NT2/D1 (cell line): ENCODE results near the gene UCP2.

Experiments
- DNase-seq: peaks from one replicate; pipeline ENCODE4 v3.0.0-alpha.2; 2011; ENCODE audit warnings: low read depth, low spot score
- H3K27me3 ChIP-seq: 2 replicates; pipeline ENCODE4 v1.6.0; 2011; ENCODE audit warnings: mild to moderate bottlenecking; ENCODE audit not compliant: insufficient read length, insufficient read depth
- H3K36me3 ChIP-seq: 2 replicates; pipeline ENCODE4 v1.6.1; 2011; ENCODE audit warnings: mild to moderate bottlenecking, low read length, mixed read lengths; ENCODE audit not compliant: insufficient read depth, insufficient read length
- H3K4me1 ChIP-seq: 2 replicates; pipeline ENCODE4 v1.5.1; 2011; ENCODE audit not compliant: insufficient read depth, insufficient read length
- H3K4me3 ChIP-seq: 2 replicates; pipeline ENCODE4 v1.5.1; 2011; ENCODE audit warnings: low read depth; ENCODE audit not compliant: insufficient read length
- H3K9ac ChIP-seq: 2 replicates; pipeline ENCODE4 v1.6.0; 2011; ENCODE audit warnings: low read depth; ENCODE audit not compliant: insufficient read length
- H3K9me3 ChIP-seq: 2 replicates; pipeline ENCODE4 v1.5.1; 2011; ENCODE audit warnings: mild to moderate bottlenecking, low read length; ENCODE audit not compliant: insufficient read depth
- SUZ12 ChIP-seq: IDR thresholded peaks from 2 replicates; pipeline ENCODE4 v1.6.1; 2011; ENCODE audit not compliant: insufficient read length, insufficient read depth; ENCODE audit errors: extremely low read depth
- YY1 ChIP-seq: IDR thresholded peaks from 2 replicates; pipeline ENCODE4 v1.6.1; 2011; ENCODE audit not compliant: insufficient read length, insufficient read depth
- ZNF274 ChIP-seq: IDR thresholded peaks from 2 replicates; pipeline ENCODE4 v1.6.1; 2011; ENCODE audit warnings: mild to moderate bottlenecking, low read depth, low read length

The UCP2 gene

DNA sequence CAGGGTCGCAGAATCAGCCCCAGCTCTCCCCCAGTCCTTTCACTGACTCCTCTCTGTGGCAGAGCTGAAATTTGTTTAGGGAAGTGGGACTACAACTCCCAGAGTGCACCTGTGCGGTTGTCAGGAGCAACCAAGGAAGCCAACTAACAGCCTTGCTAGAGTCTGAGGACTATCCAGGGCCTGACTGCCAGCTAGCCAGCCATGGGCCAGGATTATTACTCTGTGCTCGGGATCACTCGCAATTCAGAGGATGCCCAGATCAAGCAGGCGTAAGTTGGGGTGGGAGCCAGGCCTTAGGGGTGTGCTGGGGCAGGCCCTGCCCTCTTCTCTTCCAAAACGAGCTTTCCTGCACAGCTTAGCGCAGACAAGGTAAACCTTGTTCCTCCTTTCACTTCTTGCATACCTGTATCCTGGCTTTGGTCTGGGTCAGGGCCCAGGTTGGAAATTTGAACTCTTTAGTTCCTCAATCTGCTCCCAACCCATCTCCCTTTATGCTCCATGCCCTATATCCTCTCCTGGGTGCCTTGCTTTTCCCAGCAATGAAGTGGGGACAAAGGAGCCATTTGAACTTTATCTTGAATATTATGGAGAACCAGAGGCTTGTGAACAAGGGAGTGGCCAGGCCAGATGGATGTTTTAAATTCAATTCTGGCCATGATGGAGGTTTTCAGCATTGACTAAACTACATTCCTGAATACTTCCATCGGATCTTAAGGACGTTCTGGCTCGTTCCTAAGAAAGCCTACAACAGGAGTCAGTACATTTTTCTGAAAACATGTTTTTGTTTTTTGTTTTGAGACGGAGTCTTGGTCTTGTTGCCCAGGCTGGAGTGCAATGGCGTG lies 31.6 kb downstream of the UCP2 start, which contains the start of gene DNAJB13:
Gene DNAJB13, plus strand, starts transcription at position 158 of the 842 bp plus-strand sequence. Its CDS starts 44 bp downstream, at position 202.
- no peaks in the 10 kb centered on the region for H3K4me1 ChIP-seq
- peaks cover 11% of the 10 kb centered on the region; the same call in 1 of the 2 replicates for H3K9me3 ChIP-seq
- no peak within 1 kb of the TSS for H3K9ac ChIP-seq
- H3K4me3 ChIP-seq = no peak within 1 kb of the TSS
- peak; percentile 57 for DNase-seq
- no peaks in the 10 kb centered on the region for H3K27me3 ChIP-seq
- no peaks in the 10 kb centered on the region for H3K36me3 ChIP-seq
- TF ChIP-seq YY1 (no peak), ZNF274 (no peak), SUZ12 (no peak)

DNA sequence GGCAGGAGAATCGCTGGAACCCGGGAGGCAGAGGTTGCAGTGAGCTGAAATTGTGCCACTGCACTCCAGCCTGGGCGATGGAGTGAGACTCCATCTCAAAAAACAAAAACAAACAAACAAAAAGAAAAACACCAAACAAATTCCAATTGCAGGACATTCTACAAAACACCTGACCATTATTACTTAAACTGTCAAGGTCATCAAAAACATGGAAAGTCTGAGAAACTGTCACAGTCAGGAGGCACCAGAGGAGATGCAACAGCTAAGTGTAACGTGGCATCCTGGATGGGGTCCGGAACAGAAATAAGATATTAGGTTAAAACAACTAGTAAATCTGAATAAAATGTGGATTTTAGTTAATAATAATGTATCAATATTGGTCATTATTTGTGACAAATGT lies 32.7 kb downstream of the UCP2 start:
- Histone ChIP-seq H3K4me1 (no peaks in the 10 kb centered on the region), H3K36me3 (no peaks in the 10 kb centered on the region), H3K27me3 (no peaks in the 10 kb centered on the region), H3K9me3 (peaks cover 11% of the 10 kb centered on the region; the same call in 1 of the 2 replicates), H3K9ac (no peak overlapping the region), H3K4me3 (no peak overlapping the region)
- TF ChIP-seq ZNF274 = no peak
- no peak for TF ChIP-seq SUZ12
- TF ChIP-seq YY1 = no peak
- no peak for DNase-seq

DNA sequence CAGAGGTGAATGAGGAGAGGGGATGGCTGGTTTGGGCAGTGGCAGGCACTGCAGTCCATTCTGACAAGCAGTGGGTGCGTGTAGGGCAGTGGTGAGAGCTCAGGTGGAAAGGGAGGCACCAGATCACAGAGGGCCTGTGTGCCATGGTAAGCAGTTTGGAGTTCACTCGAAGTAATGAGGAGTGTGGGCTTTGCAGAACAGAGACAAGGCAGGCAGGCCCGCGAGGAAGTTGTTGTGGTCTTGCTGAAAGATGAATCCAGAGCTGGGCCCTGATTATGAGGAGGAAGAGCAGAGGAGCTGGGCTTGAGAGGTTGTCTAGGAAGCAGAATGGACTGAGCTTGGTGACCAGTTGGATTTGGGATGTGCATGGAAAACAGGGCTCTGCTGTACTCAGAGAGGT lies 33.4 kb downstream of the UCP2 start:
- H3K36me3 ChIP-seq = no peaks in the 10 kb centered on the region
- H3K9ac ChIP-seq = no peak overlapping the region
- TF ChIP-seq YY1 (no peak), SUZ12 (no peak), ZNF274 (no peak)
- H3K4me1 ChIP-seq = no peaks in the 10 kb centered on the region
- H3K27me3 ChIP-seq = no peaks in the 10 kb centered on the region
- DNase-seq = no peak
- no peak overlapping the region for H3K4me3 ChIP-seq
- H3K9me3 ChIP-seq = peaks cover 11% of the 10 kb centered on the region; the same call in 1 of the 2 replicates

GRCh38 chr11:73946798-73947458 lies 35.7 kb downstream of the UCP2 start:
- peaks cover 13% of the 10 kb centered on the region; the same call in 1 of the 2 replicates for H3K9me3 ChIP-seq
- no peaks in the 10 kb centered on the region for H3K4me1 ChIP-seq
- no peak for DNase-seq
- TF ChIP-seq SUZ12 (no peak), YY1 (no peak), ZNF274 (no peak)
- H3K27me3 ChIP-seq = no peaks in the 10 kb centered on the region
- H3K36me3 ChIP-seq = no peaks in the 10 kb centered on the region
- H3K4me3 ChIP-seq = no peak overlapping the region
- no peak overlapping the region for H3K9ac ChIP-seq

- DNase-seq = no peak
- H3K36me3 ChIP-seq = no peaks in the 10 kb centered on the region
- H3K4me1 ChIP-seq = no peaks in the 10 kb centered on the region
- H3K27me3 ChIP-seq = no peaks in the 10 kb centered on the region
- no peak overlapping the region for H3K4me3 ChIP-seq
- H3K9ac ChIP-seq = no peak overlapping the region
- no peak for TF ChIP-seq YY1
- no peak for TF ChIP-seq SUZ12
- TF ChIP-seq ZNF274 = no peak
- peaks cover 19% of the 10 kb centered on the region; the same call in 1 of the 2 replicates for H3K9me3 ChIP-seq
Observed at GRCh38 chr11:73945396-73945795, 37.2 kb downstream of the UCP2 start.

GRCh38 chr11:73944901-73945300 lies 37.7 kb downstream of the UCP2 start:
- Histone ChIP-seq H3K27me3 (no peaks in the 10 kb centered on the region), H3K9me3 (peaks cover 19% of the 10 kb centered on the region; the same call in 1 of the 2 replicates), H3K4me1 (no peaks in the 10 kb centered on the region), H3K36me3 (no peaks in the 10 kb centered on the region), H3K9ac (no peak overlapping the region), H3K4me3 (no peak overlapping the region)
- no peak for DNase-seq
- TF ChIP-seq SUZ12 (no peak), ZNF274 (no peak), YY1 (no peak)

- no peak overlapping the region for H3K9ac ChIP-seq
- H3K36me3 ChIP-seq = no peaks in the 10 kb centered on the region
- DNase-seq = no peak
- peaks cover 19% of the 10 kb centered on the region; the same call in 1 of the 2 replicates for H3K9me3 ChIP-seq
- no peak overlapping the region for H3K4me3 ChIP-seq
- H3K27me3 ChIP-seq = no peaks in the 10 kb centered on the region
- no peaks in the 10 kb centered on the region for H3K4me1 ChIP-seq
- TF ChIP-seq ZNF274 = no peak
- no peak for TF ChIP-seq YY1
- TF ChIP-seq SUZ12 = no peak
Observed at GRCh38 chr11:73944085-73944484, 38.6 kb downstream of the UCP2 start.
